Activated CD8-positive, alpha-beta memory T cell treated with anti-CD3 and anti-CD28 coated beads for 24 hours (primary cell): Measurements from ENCODE around the gene TMEM42.

Experiments
- DNase-seq: peaks from one replicate; pipeline ENCODE4 v3.0.0-alpha.2; 2020

TMEM42 gene

GRCh38 chr3:44914936-44915335, 53.2 kb downstream of the TMEM42 start:
- DNase-seq = no peak
